Epithelial cell of prostate (primary cell): Measurements from ENCODE around the gene TMEM94.
"Not testable (repeated sequence)": the region's sequence is repeated elsewhere in the genome, so short reads cannot be mapped to it uniquely, and the experiment has no call there.

Experiments used
- DNase-seq: peaks from one replicate; pipeline ENCODE4 v3.0.0-alpha.2; 2011; ENCODE audit warnings: low read depth, low spot score
- H3K27ac ChIP-seq: fragments of 450-650 bp; 2 replicates; pipeline ENCODE4 v1.5.1; 2017; ENCODE audit warnings: mild to moderate bottlenecking

TMEM94 gene

DNA sequence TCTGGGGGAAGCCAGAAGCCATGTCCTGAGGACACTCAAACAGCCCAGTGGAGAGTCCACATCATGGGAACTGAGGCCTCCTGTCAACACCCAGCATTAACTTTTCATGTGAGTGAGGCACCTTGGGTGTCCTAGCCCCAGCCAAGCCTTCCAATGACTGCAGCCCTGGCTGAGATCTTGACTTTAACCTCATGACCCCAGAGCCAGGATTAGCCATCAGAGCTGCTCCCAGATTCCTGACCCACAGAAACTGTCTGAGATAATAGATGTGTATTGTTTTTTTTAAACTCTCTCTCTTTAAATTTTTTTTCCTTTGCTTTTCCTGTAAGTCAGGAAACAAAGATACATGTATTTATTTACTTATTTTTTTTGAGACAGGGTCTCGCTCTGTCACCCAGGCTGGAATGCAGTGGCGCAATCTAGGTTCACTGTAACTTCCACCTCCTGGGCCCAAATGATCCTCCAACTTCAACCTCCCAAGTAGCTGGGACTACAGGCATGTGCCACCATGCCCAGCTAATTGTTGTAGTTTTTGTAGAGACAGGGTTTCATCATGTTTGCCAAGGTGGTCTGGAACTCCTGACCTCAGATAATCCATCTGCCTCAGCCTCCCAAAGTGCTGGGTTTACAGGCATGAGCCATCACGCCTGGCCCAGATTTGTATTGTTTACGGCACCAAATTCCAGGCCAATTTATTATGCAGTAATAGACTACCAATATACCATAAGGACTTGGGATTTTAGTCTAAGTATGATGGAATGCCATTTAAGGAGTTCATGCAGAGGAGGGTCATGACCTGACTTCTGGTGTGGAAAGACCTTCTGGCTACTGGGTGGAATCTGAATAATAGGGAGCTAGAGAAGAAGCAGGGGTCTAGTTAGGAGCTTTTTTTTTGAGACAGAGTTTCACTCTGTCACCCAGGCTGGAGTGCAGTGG is 14.0 kb upstream of the TMEM94 start:
- H3K27ac ChIP-seq, result peak overlapping the region; percentile 15
- no peak for DNase-seq

DNA sequence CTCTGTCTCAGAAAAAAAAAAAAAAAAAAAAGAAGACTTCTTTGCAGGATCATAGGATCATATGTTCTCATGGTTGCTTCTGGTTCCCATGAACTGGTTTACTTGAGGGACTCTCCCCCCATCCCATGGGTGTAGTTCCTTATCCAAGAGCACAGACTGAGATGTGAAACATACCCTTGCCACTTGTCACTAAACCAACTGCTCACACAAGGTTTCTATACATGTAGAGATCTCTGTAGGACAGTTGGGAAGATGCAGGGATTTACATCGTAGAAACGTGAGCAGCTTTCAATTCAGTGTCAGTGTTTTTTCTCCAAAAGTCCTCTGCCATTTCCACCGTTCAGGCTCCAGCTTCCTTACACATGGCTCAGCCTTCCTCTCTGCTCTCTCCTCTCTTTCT is 11.1 kb upstream of the TMEM94 start:
- no peak for DNase-seq
- no peak overlapping the region for H3K27ac ChIP-seq

DNA sequence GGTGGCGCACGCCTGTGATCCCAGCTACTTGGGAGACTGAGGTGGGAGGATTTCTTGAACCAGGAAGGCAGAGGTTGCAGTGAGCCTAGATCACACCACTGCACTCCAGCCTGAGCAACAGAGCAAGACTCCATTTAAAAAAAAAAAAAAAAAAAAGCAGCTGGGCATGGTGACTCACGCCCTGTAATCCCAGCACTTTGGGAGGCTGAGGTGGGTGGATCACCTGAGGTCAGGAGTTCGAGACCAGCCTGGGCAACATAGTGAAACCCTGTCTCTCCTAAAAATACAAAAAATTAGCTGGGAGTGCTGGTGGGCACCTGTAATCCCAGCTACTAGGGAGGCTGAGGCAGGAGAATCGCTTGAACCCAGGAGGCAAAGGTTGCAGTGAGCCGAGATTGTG is 10.5 kb upstream of the TMEM94 start:
- not testable (repeated sequence) for DNase-seq, H3K27ac ChIP-seq

DNA sequence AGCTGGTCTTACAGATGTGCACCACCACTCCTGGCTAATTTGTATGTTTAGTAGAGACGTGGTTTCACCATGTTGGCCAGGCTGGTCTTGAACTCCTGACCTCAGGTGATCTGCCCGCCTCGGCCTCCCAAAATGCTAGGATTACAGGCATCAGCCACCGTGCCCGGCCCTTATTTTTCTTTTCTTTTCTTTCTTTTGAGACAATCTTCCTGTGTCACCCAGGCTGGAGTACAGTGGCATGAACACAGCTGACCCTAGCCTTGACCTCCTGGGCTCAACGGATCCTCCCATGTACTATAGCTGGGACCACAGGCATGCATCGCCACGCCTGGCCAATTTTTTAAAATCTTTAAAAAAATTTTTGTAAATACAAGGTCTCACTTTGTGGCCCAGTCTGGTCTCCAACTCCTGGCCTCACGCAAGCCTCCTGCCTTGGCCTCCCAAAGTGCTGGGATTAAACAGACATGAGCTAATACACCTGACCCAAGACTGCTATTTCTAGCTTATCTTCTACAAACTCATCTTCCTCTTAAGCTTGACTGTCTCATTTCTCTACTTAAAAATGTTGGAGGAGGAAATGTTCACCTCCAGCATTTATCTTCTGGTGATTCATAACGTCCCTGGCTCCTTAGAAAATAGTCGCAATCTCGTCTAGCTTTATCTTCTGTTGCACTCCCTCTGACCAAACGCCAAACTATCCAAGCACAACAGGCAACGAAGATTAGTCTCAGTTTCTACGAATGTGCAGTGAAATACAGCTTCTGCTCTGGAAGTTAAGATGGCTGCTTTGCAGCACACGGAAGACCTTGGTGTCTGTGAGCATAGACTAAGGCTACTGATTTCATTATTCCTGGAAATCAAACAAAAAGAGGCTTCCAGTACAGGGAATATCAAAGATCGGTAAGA is 8.2 kb upstream of the TMEM94 start:
- DNase-seq, result no peak
- H3K27ac ChIP-seq, result no peak overlapping the region

DNA sequence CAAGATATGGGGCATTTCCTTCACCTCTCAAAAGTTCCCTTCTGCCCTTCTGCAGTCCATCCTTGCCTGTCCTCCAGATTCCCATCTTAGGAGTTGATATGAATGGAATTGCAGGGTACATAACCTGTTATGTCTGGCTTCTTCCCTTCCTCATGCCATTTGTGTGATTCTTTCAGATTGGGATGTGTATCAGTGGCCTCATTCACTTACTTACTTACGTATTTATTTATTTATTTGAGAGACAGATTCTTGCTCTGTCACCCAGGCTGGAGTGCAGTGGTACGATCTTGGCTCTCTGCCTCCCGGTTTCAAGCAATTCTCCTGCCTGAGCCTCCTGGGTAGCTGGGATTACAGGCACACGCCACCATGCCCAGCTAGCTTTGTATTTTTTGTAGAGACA is 6.2 kb upstream of the TMEM94 start:
- no peak for DNase-seq
- H3K27ac ChIP-seq, result no peak overlapping the region

DNA sequence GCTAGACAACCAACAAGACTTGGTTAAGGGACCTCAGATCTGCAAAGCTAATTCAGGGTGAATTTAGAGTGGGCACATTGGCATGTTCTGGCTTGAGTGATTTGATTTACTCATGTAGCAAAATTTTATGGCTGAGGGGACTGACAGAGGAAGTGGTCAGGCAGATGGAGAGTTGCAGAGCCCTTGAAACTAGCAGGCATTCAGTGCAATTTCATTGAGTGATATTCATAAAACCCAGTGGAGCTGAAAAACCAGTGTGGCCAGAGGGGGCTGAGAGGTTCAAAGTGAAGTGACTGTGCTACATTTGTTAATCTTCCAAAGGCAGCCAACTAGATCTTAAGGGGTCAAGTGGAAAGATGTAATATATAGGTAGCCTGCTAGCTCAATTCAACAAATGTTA is 2.2 kb upstream of the TMEM94 start:
- no peak for DNase-seq
- no peak overlapping the region for H3K27ac ChIP-seq

DNA sequence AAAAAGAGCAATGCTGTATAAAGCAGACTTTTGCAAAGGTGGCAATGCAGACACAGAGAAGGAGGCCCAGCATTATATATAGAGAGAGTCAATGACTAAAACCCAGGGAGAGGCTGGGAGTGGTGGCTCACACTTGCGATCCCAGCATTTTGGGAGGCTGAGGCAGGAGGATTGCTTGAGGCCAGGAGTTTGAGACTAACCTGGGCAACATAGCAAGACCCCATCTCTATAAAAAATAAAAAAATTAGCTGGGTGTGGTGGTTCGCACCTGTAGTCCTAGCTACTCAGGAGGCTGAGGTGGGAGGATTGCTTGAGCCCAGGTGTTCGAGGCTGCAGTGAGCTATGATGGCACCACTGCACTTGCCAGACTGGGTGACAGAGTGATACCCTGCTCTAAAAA is 1.8 kb upstream of the TMEM94 start:
- not testable (repeated sequence) for H3K27ac ChIP-seq, DNase-seq

DNA sequence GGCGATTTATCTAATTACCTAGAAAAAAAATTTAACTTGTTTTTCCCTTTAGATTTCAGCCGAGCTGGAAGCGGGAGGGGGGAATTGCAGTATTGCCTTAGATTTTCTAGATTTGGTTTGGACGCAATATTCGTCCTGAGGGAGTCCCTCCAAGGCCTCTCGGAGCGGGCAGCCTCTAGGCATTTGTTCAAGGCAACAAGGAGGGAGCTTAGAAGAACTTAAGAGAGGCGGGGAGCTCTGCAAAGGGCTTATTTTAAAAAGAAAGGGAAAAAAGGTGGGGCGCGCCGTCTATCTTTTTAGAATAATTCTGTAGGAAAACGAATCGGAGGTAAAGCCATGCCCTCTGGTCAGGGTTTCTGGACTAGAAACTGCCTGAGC is 407 bp upstream of the TMEM94 start:
- H3K27ac ChIP-seq, result peak overlapping the region; percentile 46
- DNase-seq, result no peak

DNA sequence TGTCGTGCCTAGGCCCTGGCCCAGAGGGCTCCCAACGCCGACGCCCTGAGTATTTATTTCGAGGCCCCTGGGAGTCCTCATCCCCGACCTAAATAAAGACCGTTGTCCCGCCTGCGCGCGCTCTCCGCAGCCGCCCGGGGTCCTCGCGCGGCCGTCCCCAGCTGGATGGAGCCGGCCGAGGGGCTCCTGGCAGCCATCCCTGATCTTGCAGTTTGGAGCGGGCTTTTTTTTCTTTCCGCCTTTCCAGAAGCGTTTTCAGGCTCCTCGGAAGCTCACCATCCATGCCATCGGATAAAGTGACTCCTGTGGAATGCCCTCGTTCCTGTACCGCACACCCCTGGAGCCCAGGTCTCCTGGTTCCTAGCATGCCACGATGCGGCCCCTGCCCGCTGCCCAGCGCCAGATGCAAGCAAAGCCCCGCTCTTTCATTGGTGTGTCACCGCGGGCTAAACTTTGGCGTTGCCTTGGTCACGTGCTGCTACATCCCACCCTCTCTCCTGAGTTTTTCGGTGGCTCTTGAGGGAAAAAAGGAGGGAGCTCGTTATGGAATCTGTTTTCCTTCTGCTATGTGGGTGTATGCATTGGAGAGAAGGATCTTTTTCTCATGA is 716 bp downstream of the TMEM94 start:
- no peak for DNase-seq
- H3K27ac ChIP-seq, result no peak overlapping the region

DNA sequence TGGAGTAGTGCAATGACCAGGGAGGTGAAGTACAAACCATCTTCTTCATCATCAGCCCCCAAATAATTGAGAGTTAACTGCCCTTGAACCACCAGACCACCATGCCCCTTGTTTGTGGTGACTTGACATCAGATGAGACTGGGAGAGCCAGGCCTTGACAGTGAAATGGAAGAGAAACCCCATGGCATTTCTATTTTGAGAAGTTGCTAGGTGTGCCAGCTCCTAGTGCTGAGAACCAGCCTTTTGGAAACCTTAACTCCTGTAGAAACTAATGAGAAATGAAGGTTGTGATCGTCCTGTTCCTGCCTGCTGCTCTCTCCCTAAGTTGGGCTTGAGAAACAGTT is 2.8 kb downstream of the TMEM94 start:
- no peak overlapping the region for H3K27ac ChIP-seq
- DNase-seq, result no peak

DNA sequence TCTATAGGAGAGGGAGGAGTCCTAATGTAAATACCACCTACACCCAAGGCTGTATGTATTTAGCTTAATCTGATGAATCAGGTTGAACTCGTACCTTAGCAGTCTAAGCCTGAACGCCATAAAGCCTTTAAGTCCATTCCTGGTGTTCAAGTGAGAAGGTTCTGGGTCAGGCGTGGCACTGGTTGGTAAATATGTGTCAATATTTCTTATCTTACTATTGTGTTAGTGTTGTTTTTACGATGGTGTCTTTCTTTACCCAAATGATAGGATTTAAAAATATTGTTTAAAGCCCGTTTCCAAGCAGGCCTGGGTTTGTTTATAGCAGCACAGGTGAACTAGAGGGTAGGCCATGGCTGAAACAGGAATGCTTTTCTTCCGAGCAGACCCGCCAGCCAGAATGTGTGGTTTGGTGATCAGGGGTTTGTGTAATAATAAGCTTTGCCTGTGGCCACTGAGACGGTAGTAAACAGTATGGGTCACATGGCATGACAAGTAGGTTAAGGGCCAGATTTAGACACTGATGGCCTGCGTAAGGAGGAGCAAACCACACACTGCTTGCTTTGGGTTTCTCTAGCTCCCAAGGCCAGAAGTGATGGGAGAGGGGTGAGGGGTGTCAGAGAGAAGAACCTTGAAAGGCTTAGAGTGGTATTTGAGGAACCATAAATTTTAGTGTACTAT is 3.3 kb downstream of the TMEM94 start:
- DNase-seq, result no peak
- H3K27ac ChIP-seq, result no peak overlapping the region

DNA sequence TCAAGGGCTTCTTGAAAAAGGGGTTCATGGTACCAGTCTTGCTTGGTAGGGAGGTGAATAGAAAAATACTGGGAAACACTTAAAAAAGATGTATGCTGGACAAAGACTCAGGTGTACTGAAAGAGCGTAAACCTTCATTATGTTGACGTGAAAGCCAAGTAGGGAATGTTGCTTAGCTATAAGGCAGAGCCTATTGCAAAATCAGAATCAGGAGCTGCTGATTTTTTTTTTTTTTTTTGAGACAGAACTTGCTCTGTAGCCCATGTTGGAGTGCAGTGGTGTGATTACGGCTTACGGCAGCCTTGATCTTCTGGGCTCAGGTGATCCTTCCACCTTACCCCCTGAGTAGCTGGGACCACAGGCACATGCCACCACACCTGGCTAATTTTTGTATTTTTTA is 3.9 kb downstream of the TMEM94 start:
- DNase-seq, result no peak
- no peak overlapping the region for H3K27ac ChIP-seq

DNA sequence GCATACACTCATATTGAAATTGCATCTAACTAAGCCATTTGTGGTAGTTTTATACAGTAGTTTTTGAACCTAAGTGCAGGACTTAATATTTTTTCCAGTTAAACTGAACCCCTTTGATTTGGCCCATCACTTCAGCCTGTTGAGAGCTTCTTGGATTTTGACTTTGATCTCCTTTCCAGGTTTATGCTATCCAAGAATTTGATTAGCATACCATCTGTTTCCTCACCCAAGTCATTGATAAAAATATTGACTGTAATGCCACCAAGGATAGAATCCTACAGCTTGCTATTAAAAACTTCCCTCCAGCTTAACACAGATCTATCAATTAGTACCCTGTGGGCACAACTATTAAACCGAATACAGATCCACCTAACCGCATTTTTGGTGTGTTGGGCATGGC is 7.2 kb downstream of the TMEM94 start:
- no peak for DNase-seq

DNA sequence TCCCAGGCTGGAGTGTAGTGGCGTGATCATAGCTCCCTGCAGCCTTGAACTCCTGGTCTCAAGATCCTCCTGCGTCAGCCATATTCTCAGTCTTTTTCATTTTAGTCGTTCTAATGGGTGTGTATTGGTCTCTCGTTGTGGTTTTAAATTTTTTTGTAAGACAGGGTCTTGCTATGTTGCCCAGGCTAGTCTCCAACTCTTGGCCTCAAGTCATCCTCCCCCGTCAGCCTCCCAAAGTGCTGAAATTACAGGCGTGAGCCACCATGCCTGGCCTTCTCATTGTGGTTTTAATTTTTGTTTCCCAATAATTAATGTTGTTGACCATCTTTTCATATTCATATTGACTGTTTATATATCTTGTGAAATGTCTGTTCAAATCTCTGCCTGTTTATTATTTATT is 8.6 kb downstream of the TMEM94 start:
- no peak for DNase-seq
- no peak overlapping the region for H3K27ac ChIP-seq

More for the DNA sequence above, 7.2 kb downstream of the TMEM94 start:
- H3K27ac ChIP-seq, result no peak overlapping the region

DNA sequence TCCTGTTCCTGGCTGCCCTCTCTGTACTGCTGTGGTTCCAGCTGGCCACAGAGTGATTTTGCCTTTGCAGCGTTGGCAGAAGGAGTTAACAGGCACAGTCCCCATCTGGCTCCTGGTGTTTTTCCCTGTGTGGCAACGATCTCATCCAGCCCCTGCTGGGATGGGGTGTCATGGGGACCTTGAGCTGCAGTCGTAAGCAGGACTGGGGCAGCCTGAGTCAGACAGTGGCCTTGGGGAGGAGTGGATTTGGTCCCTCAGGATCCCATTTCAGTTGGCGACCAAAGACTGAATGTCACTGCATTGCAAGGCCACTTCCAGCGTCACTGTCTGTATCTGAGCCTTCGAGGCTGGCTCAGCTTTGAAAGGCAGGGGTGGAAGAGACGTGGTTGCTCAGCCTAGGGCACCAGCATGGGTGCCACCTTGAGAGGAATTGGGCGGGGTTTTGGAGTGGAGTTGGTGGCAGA is 11.9 kb downstream of the TMEM94 start:
- H3K27ac ChIP-seq, result no peak overlapping the region
- DNase-seq, result no peak

DNA sequence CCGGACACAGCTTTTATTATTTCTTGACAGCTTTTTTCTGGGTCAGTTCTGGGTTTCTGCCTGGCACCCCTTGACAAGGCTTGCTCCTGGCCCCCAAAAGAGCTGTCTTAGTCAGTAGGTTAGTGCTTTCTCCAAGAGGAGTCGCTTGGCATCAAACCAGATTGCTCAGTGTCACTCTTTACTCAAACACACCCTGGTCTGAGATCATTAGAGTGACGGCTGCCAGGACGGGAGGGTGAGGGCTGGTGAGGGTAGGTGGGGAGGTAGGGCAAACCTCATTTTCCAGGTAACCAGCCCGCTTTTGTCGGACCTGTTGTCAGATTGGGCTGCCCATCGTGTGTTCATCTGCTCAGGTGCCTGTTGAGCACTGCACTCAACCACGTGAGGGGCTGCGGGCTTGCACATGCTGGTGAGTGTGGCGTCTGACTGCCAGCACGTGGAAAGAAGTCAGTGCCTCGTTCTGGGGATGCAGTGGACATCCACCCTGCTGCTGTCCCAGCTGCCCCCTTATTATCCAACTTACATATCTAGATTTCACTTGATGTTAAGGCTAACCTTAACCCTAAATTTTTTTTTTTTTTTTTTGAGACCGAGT is 12.4 kb downstream of the TMEM94 start:
- no peak for DNase-seq
- no peak overlapping the region for H3K27ac ChIP-seq

DNA sequence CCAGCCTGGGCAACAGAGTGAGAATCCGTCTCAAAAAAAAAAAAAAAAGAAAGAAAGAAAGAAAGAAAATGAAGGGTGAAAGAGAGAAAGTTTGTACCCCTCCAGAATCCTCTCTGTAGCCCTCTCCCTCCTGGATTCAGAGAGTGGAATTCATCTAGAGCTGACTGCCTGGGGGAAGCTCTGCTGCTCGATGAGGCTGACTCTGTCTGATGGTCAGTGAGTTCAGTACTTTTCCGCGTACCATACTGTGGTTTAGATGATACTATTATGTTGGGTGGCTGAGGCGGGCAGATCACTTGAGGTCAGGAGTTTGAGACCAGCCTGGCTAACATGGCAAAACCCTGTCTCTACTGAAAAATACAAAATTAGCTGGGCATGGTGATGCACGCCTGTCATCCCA is 14.8 kb downstream of the TMEM94 start:
- no peak for DNase-seq
- no peak overlapping the region for H3K27ac ChIP-seq

DNA sequence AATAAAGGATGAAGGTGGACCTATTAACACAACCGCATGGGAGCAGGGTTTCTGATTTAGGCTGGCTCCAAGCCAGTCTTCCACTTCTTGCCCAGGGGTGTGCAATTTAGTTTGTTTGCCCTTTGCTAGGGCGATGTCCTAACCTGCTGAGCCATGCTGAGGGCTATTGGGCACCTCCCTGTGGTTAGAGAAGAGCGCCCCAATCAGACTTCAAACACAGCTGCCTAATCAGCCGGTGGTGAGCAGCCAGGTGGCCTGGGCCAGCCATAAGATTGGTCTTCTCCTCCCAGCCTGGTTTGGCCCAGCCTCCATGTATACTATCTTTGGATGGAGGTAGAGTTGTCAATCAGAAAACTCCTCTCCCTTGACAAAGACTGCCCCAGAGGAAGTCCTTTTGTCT is 15.7 kb downstream of the TMEM94 start:
- DNase-seq, result no peak
- no peak overlapping the region for H3K27ac ChIP-seq

DNA sequence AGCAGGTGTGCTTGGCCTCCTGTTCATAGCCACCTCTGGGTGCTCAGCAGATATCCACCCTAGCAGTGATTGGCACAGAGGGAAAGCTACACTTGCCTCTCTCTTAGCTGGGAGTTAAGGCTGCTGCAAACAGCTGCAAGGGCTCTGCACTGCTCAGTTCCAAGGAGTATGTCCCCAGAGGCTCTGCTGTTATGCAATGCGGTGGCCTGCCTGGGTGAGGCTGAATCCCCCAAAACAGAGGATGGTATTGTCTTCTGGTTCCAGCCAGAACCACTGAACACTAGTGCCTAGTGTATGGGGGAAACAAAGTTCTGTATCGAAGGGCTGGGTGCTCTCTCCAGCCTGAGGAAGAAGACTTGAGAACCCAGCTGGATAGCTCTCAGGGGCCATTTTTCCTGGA is 16.8 kb downstream of the TMEM94 start:
- H3K27ac ChIP-seq, result no peak overlapping the region
- DNase-seq, result no peak

DNA sequence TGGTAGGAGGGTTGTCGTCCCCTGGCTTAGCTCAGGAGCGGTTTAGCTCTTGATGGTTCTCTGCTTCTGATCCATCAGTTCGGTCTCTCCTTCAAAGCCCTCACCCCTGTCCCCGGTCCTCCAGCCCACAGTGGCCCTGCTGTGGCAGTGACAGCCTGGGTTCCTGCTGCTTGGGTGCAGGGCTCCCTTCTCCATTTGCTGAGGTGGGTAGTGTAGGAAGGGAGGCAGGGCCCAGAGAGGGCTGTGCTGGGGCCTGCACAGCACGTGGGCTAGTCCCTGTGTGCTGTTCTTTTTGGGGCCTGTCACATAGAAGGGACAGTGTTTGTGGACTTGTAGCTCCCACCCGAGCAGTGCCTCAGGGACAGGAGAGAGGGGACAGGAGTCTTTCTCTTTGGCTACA is 18.3 kb downstream of the TMEM94 start:
- DNase-seq, result no peak
- no peak overlapping the region for H3K27ac ChIP-seq
